ENCODE results near the gene VSNL1.

DNA sequence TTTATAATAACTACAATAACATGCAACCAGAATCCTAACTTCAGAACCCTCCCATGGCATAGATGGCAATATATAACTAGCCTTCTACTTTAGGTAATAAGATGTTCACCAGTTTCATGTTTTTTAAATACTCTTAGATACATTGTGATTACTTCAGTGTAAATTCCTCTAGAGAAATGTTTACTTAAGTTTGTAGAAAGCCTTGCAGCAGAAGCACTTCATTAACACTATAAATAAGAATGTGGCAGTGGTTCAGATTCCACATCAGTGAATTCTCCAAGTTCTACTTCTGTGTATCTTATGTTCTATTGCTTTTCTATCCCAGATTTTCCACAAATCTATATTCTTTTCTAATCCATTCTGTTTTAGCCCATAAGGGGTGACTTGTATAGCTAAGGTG lies 21.0 kb upstream of the VSNL1 start:
- TF ChIP-seq, protein P1, sequence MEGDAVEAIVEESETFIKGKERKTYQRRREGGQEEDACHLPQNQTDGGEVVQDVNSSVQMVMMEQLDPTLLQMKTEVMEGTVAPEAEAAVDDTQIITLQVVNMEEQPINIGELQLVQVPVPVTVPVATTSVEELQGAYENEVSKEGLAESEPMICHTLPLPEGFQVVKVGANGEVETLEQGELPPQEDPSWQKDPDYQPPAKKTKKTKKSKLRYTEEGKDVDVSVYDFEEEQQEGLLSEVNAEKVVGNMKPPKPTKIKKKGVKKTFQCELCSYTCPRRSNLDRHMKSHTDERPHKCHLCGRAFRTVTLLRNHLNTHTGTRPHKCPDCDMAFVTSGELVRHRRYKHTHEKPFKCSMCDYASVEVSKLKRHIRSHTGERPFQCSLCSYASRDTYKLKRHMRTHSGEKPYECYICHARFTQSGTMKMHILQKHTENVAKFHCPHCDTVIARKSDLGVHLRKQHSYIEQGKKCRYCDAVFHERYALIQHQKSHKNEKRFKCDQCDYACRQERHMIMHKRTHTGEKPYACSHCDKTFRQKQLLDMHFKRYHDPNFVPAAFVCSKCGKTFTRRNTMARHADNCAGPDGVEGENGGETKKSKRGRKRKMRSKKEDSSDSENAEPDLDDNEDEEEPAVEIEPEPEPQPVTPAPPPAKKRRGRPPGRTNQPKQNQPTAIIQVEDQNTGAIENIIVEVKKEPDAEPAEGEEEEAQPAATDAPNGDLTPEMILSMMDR (conservative IDR thresholded peaks at IDR 0.05; ENCODE audit: low read length) = no peak
- TF ChIP-seq EZH2phosphoT487 (IDR thresholded peaks at IDR 0.05; ENCODE audit: borderline replicate concordance) = no peak

All from Loucy (cell line).